ENCODE data around the gene ALDOB.

Gene ALDOB

GRCh38 chr9:101427358-101427757, 8.2 kb downstream of the ALDOB start:
- DNase-seq (ENCODE audit: low read depth in 2 of 2) = no peak

- DNase-seq (ENCODE audit: low read depth in 2 of 2) = no peak
Observed at GRCh38 chr9:101421653-101422065, 13.9 kb downstream of the ALDOB start.

- no peak for DNase-seq (ENCODE audit: low read depth in 2 of 2)
Observed at GRCh38 chr9:101419863-101420262, 15.7 kb downstream of the ALDOB start.

- no peak for DNase-seq (ENCODE audit: low read depth in 2 of 2)
Observed at GRCh38 chr9:101418518-101419430, 16.8 kb downstream of the ALDOB start.

- DNase-seq (ENCODE audit: low read depth in 2 of 2) = no peak
Observed at GRCh38 chr9:101417977-101418376, 17.6 kb downstream of the ALDOB start.

- no peak for DNase-seq (ENCODE audit: low read depth in 2 of 2)
Observed at GRCh38 chr9:101417389-101417788, 18.2 kb downstream of the ALDOB start.

GRCh38 chr9:101415578-101415977, 20.0 kb downstream of the ALDOB start:
- DNase-seq (ENCODE audit: low read depth in 2 of 2) = no peak

GRCh38 chr9:101414839-101415238, 20.7 kb downstream of the ALDOB start:
- no peak for DNase-seq (ENCODE audit: low read depth in 2 of 2)

GRCh38 chr9:101409079-101409477, 26.5 kb downstream of the ALDOB start:
- DNase-seq (ENCODE audit: low read depth in 2 of 2) = no peak

GRCh38 chr9:101408374-101409078, 27.0 kb downstream of the ALDOB start:
- DNase-seq (ENCODE audit: low read depth in 2 of 2) = no peak

- DNase-seq (ENCODE audit: low read depth in 2 of 2) = no peak
Observed at GRCh38 chr9:101403516-101404285, 31.9 kb downstream of the ALDOB start.

GRCh38 chr9:101400120-101400519, 35.5 kb downstream of the ALDOB start:
- DNase-seq (ENCODE audit: low read depth in 2 of 2) = no peak

GRCh38 chr9:101399643-101399970, 36.0 kb downstream of the ALDOB start:
- no peak for DNase-seq (ENCODE audit: low read depth in 2 of 2)

- no peak for DNase-seq (ENCODE audit: low read depth in 2 of 2)
Observed at GRCh38 chr9:101398930-101399642, 36.5 kb downstream of the ALDOB start.

- DNase-seq (ENCODE audit: low read depth in 2 of 2) = peak; percentile 90 to 92
Observed at GRCh38 chr9:101398068-101398929, 37.3 kb downstream of the ALDOB start, which contains the start of the genes MRPL50 and ZNF189. TSS of gene MRPL50 (minus strand) at chr9:101398618. CDS start at chr9:101398592, 26 bp downstream. TSS of gene ZNF189 (plus strand) at chr9:101398851. CDS start at chr9:101399157, 306 bp downstream.

GRCh38 chr9:101397746-101398067, 37.9 kb downstream of the ALDOB start:
- DNase-seq (ENCODE audit: low read depth in 2 of 2) = no peak

- no peak for DNase-seq (ENCODE audit: low read depth in 2 of 2)
Observed at GRCh38 chr9:101394687-101395086, 40.9 kb downstream of the ALDOB start.

- DNase-seq (ENCODE audit: low read depth in 2 of 2) = no peak
Observed at GRCh38 chr9:101393135-101393534, 42.4 kb downstream of the ALDOB start.

GRCh38 chr9:101388507-101388993, 47.0 kb downstream of the ALDOB start:
- no peak for DNase-seq (ENCODE audit: low read depth in 2 of 2)

- DNase-seq (ENCODE audit: low read depth in 2 of 2) = no peak
Observed at GRCh38 chr9:101387871-101388506, 47.6 kb downstream of the ALDOB start.

All from stimulated activated CD4-positive, alpha-beta T cell treated with anti-CD3 and anti-CD28 coated beads, Interleukin-12 subunit alpha, Interleukin-12 subunit beta, amount 100 ng/mL, for 24 hours (primary cell).